DMS153 treated with DMSO at 0.1 percent for 48 hours (cell line): ENCODE results near the gene METTL24.
"Not testable (repeated sequence)": the region's sequence is repeated elsewhere in the genome, so short reads cannot be mapped to it uniquely, and the experiment has no call there.

ENCODE experiments used
- DNase-seq: peaks from one replicate; lab custom pipeline; 2025; ENCODE audit not compliant: unreplicated experiment; lab: John Stamatoyannopoulos, UW

METTL24 gene

GRCh38 chr6:110363748-110364147 is 5.6 kb upstream of the METTL24 start:
- DNase-seq, result no peak

GRCh38 chr6:110360676-110361075 is 2.5 kb upstream of the METTL24 start:
- DNase-seq, result no peak

DNA sequence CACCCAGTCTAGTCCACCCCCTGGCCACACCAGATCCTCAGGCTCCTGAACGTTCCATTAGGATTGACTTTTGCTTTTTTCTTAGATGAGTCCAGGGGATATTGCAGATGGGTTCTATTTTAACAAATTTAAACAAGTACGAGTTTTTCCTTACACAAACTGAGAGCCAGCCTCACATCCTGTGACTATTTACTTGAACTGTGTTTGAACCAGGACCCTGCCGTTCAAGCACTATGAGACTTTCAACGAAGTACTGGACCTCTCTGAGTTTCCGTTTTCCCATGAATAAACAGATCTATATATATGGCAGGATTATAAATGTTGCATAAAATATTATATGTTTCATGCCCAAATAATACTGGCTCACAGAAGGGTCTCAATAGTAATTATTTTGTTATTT is 1.4 kb upstream of the METTL24 start:
- DNase-seq, result no peak

DNA sequence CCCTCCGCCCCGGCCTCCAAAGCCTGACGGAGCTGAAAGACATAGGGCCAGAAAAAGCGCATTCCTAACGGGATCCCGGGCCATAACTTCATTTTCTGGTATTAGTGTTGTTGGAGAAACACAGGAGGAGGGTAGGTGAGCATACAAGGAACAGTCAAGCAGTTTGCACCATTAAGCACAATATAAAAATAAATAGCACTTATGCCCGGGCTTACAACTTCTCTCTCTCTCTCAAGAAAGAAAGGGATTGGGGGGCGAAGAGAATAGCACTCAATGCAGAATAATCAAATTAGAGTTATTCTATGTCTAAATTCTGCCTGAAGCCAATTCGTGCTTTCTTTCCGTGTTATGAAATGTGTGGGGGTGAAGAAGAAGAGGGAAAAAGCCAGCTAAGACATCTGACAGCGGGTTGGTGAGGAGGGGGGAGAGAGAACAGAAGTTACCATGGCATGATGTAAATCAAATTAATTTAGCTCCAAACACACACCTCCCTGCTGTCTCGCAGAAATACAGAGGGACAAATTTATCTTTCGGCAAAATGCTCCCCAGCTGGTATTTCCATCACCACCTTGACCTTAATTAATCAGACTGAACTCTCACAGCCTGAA is 508 bp upstream of the METTL24 start:
- DNase-seq, result no peak

DNA sequence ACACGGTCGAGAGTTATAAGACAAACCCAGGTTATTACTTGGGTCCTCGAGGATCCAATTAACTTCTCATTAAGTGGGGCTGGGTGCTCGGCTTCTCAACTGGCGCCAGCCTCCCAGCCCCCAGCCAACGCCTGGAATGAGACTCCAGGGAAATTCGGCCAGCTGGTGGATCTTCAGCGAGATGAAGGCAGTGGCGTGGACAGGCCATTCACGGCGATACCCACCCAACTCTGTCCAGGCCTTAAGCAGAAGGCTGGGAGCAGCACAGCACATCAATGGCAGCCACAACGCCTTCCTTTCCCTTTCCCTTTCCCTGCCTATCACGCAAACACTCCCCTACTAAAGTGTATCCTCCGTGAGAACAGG is 868 bp downstream of the METTL24 start:
- no peak for DNase-seq

GRCh38 chr6:110356778-110357177 is 1.4 kb downstream of the METTL24 start:
- DNase-seq, result no peak

GRCh38 chr6:110355727-110356126 is 2.4 kb downstream of the METTL24 start:
- DNase-seq, result no peak

GRCh38 chr6:110355022-110355421 is 3.1 kb downstream of the METTL24 start:
- no peak for DNase-seq

DNA sequence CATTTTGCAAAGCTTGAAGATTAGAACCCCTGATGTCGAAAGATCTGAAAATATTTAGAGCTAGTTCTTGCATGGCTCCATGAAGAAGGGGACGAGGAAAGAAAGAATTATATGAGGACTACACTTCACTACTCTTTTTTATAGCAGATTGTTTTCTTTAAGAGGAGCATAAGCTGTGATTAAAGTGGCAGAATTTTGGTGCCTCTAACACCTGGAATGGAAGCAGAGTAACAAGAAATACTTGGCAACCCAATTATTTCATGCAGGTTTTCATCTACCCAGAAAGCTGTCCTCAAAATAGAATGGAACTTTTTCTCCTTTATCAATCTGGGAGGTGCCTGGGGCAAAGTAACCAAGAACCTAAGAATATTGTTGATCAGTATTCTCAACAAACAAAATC is 4.0 kb downstream of the METTL24 start:
- no peak for DNase-seq

DNA sequence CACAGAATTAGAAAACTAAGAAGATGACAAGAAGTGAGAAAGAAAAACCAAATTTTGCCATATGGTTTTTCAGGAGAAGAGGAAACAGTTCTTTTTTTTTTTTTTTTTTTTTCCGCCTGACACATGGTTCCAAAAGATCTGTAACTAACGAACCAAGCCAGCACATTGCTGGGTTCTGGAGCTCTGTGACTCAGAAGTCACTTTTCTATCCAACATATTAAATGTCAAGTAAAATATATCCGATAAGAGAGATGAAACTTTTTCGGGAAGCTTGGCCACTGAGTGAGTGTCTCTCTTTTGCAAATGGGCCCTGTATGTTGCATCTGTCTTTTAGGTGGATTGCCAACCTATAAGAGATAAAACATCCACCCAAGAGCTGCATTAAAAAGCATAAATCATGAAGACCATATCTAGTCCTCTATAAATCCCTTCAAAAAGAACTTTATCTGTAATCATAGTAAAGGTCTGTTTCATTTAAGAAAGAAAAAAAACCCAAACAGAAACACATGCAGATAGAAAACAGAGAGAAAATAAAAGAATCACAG is 4.6 kb downstream of the METTL24 start:
- DNase-seq, result no peak

DNA sequence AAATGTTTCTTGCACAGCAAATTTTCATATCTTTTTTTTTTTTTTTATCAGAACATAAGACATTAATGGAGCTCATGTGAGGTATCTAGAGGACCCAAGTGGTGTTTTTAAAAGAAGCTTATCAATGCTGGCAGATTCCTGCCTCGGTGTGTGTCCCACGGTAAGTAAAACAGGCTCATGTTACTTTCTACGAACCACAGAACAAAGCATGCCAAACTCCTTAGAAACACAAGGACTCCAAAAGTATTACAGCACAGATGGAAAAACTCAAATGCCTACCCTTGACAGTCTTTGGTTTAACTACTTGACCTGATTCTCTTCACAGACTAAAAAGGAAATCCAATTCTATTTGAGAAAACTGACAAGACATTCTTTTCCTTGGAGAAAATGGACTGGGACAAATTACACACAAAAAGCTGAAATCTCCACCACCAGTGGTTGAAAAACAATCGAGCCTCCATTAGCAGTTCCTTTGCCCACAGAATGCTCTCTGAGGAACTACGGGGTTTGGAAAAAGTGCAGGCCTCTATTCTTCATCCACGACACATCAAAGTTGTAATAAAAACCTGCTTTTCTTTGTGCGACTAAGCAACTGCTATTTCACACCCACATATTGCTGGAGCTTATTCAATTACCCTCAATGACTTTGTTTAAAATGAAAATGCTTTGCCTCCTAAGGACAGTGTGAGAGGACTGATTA is 5.4 kb downstream of the METTL24 start:
- DNase-seq, result no peak

- no peak for DNase-seq
These were observed 6.2 kb downstream of the METTL24 start for GRCh38 chr6:110351986-110352385.

DNA sequence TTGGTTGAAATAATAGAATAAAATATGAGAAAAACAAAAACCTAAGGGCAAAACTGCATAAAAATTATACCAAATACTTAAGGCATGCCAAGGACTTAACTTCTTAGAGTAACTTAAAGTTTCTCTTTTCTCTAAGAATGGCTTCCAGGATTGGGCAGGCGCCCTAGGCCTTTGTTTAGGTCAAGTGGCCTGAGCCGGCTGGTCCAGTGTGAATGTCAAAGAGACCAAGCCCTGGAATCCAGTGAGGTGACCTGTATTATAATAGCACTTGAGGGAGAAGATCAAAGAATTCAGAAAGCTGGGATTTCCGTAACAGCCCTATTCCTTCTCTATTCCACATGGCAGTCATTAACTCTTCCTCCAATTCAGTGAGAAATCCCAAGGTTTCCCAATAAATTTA is 6.6 kb downstream of the METTL24 start:
- DNase-seq, result no peak

- DNase-seq, result not testable (repeated sequence)
These were observed 7.6 kb downstream of the METTL24 start for GRCh38 chr6:110350593-110350992.

DNA sequence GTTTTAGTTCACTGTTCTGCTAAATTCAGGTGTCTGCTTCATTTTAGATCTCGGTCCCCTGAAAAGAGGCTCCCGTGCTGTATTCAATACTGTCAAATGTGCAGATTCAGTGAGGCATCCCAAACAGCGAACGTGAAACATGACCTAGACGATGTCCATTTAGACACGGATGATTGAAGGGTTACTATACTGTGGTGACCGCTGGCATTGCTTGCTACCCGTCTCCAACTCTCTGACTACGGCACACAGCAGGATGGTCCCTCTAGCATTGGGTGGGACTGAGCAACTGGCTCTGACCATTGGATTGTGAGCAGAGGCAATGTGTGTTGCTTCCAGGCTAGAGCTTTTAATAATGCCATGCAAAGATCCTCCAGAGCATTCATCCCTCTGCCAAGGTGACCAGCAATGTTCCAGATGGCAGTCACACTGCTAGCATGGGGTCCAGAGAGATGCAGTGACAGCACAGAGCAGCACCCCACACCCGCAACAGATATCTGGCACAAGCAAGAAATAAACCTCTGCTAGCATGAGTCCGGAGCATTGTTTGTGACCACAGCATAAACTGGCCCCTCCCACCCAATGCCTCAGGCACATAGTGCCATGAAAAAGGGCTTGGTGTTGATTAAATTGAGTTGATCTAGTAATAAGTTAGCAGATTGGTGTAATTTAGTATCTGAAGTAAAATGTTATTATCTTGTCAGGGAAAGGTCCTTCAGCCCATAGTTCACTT is 9.0 kb downstream of the METTL24 start:
- no peak for DNase-seq

- no peak for DNase-seq
These were observed 13.1 kb downstream of the METTL24 start for GRCh38 chr6:110345025-110345424.

DNA sequence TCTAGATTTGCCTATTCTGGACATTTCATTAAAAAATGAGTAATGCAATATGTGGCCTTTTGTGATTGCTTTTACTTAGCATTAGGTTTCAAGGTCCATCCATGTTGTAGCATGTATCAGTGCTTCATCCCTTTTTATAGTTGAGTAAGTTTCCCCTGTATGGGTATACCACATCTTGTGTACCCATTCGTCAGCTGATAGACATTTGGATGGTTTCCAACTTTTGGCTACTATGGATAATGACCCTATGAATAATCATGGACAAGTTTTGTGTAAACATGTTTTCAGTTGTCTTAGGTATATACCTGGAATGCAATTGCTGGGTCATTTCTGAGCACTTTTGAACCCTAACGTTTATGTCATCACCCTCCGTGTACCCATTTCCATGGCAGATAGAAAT is 15.4 kb downstream of the METTL24 start:
- no peak for DNase-seq

DNA sequence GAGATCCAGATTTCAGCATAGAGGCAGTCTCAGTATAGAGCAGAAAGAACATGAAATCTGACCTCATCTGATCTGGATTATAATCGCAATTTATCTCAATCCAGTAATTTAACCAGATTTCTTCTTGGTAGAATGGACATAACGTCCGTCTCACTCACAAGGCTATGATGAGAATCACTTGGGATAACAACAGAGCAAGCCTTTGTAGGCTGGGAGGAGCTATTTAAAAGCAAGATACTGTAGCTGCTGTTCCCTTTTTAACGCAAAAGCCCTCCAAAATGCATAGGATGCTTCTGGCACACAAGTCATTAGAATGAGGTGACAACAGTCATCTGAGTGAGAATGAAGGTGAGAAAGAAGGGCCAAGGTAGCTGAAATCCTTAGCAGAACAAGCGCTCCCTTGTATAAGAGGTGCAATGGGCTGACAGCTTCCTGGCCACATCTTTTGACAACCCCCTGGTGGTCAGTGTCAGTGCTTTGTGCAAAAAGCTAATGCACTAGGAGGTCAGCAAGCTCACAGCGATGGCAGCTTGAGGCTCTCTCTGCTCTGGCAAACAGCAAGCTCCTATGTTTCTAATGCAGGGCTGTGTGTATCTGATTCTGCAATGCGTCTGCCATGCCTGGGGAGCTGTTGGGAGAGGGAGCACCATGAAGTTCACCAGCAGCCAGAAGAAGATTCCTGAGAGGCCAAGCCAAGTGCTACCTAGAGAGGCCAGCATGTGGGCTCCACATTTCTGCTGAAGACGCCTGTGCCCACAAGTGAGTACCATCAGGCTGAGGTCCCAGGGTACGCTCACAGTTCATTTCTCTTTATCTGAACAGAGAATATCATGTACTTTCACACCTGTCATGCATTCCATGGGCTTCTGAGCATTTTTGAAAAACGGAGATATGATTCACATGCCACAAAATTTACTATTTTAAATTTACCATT is 16.2 kb downstream of the METTL24 start:
- no peak for DNase-seq

- DNase-seq, result no peak
These were observed 17.1 kb downstream of the METTL24 start for GRCh38 chr6:110341067-110341466.

DNA sequence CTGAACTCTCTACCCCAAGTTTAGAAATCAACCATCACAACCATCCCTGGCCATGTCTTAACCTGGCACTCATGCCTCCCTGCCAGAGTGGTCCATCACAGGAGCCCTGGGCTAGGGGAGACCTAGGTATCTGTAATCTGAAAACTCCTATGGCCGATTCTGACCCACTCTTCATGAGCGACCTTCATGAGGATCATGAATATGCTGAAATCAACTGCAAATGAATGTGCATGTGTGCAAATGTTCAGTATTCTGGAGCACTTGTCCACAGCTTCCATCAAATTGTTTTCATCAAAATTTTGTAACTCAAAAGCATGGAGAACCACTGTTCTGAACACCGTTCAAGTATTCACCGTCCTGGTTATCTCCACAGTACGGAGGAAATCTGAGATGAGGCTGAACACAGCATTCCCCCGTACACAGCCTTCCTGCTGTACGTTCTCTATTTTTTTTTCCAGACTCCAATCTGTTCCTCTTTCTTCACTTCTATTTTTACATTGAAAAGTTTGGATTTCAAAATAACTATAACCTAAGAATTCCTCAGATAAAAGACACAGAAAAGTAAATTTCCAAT is 17.7 kb downstream of the METTL24 start:
- DNase-seq, result no peak
